ENCODE data around the gene CNN2.

The CNN2 gene

DNA sequence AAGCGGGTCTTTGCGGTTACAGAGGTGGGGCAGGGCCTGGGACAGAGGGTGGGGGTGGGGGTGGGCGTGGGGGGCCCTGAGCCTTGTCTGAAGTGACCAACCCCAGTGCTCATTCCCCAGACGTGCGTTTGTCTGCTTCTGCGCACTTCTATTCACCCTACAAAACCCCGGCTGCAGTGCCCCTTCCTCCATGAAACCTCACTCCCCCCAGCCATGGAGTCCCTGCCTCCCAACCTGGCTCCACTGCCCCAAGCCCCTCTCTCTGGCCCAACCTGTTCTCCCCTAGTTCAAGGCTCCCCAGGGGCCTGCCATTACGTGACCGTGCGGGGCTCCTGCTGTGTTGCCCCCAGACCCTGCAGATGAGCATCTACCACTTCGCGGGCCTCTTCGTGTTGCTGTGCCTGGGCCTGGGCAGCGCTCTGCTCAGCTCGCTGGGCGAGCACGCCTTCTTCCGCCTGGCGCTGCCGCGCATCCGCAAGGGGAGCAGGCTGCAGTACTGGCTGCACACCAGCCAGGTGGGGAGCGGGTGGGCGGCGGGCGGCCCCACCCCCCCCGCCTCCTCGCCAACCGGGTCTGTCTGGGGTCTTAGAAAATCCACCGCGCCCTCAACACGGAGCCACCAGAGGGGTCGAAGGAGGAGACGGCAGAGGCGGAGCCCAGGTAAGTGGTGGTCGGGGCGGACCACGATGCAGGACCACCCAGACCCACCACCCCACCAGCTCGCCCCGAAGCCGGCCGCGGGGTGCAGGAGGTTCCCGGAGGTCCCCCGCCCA, 18.0 kb upstream of the CNN2 start:
- no peaks in the 10 kb centered on the region for H4K20me1 ChIP-seq (ENCODE audit: insufficient read depth)
- no peaks in the 10 kb centered on the region for H3K4me1 ChIP-seq (ENCODE audit: low read depth, poor library complexity, severe bottlenecking)
- no peak overlapping the region for H3K27ac ChIP-seq
- H3K27me3 ChIP-seq (ENCODE audit: insufficient read depth, low read depth) = no peaks in the 10 kb centered on the region
- no peaks in the 10 kb centered on the region for H3K79me2 ChIP-seq (ENCODE audit: insufficient read depth, low read depth)
- TF ChIP-seq, protein P1, sequence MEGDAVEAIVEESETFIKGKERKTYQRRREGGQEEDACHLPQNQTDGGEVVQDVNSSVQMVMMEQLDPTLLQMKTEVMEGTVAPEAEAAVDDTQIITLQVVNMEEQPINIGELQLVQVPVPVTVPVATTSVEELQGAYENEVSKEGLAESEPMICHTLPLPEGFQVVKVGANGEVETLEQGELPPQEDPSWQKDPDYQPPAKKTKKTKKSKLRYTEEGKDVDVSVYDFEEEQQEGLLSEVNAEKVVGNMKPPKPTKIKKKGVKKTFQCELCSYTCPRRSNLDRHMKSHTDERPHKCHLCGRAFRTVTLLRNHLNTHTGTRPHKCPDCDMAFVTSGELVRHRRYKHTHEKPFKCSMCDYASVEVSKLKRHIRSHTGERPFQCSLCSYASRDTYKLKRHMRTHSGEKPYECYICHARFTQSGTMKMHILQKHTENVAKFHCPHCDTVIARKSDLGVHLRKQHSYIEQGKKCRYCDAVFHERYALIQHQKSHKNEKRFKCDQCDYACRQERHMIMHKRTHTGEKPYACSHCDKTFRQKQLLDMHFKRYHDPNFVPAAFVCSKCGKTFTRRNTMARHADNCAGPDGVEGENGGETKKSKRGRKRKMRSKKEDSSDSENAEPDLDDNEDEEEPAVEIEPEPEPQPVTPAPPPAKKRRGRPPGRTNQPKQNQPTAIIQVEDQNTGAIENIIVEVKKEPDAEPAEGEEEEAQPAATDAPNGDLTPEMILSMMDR (conservative IDR thresholded peaks at IDR 0.05; ENCODE audit: low read depth, low read length) = no peak
- no peak overlapping the region for H3K4me2 ChIP-seq
- no peak overlapping the region for H3K4me3 ChIP-seq (IDR thresholded peaks at IDR 0.05; ENCODE audit: insufficient read depth, low read depth, low read length)
- H3K9ac ChIP-seq = no peak overlapping the region
- no peak overlapping the region for H2AFZ ChIP-seq (ENCODE audit: low read depth)
- H3K36me3 ChIP-seq (ENCODE audit: insufficient read depth) = no peaks in the 10 kb centered on the region

DNA sequence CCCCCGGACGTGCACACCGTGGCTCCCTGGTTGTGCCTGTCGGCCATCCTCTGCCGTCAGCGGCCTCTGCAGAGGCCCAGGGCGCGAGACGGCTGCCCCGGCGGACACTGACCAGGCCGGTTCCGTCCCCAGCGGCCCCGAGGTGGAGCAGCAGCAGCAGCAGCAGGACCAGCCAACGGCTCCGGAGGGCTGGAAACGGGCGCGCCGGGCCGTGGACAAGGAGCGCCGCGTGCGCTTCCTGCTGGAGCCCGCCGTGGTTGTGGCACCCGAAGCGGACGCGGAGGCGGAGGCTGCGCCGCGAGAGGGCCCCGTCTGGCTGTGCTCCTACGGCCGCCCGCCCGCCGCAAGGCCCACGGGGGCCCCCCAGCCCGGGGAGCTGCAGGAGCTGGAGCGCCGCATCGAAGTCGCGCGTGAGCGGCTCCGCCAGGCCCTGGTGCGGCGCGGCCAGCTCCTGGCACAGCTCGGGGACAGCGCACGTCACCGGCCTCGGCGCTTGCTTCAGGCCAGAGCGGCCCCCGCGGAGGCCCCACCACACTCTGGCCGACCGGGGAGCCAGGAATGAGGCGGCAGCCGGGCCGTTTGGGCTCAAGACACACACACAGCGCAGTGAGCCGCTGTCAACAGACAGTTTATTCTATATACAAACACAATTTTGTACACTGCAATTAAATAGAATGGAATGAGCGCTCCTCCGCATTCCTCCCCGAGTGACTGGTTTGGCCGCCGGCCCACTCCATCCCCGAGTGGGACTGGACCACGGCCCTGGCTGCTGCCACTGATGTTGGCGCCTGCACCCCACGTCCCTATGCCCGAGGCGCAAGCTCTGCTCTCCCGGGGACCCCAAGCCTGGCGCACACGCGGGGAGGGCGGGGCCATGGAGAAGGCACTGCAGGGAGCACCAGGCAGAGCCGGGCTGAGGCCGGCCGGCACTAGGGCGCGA, 17.1 kb upstream of the CNN2 start:
- Histone ChIP-seq H3K27ac (no peak overlapping the region), H3K79me2 (ENCODE audit: insufficient read depth, low read depth) (no peaks in the 10 kb centered on the region), H3K4me1 (ENCODE audit: low read depth, poor library complexity, severe bottlenecking) (no peaks in the 10 kb centered on the region), H3K9ac (no peak overlapping the region), H3K4me3 (IDR thresholded peaks at IDR 0.05; ENCODE audit: insufficient read depth, low read depth, low read length) (no peak overlapping the region), H3K27me3 (ENCODE audit: insufficient read depth, low read depth) (no peaks in the 10 kb centered on the region), H3K36me3 (ENCODE audit: insufficient read depth) (no peaks in the 10 kb centered on the region), H2AFZ (ENCODE audit: low read depth) (no peak overlapping the region), H4K20me1 (ENCODE audit: insufficient read depth) (no peaks in the 10 kb centered on the region), H3K4me2 (no peak overlapping the region)
- TF ChIP-seq, protein P1 (conservative IDR thresholded peaks at IDR 0.05; ENCODE audit: low read depth, low read length) = no peak

DNA sequence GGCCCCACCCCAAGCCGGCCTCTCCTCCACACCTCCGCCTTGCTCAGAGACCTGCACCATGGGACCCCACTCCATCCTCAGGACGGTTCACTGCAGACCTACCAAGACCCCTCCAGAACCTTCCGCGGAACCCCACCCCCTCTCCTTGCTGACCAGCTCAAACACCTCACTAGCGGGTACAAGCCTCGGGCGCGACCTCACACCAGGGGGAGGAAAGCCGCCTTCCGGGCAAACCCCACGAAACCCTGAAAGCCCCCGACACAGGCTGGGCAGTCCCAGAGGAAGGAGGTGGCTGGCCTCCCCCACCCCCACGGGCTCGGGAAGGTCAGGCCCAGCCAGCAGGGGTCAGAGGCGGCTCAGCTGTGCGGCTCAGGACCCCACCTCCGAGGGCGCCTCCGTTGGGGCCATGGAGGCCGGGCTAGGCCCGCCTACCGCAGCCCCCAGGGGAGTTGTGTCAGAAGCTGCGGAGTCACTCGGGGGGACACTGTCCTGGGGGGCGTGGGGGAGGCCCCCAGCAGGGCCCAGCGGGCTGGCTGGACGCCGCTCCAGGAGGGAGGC, 16.3 kb upstream of the CNN2 start:
- Histone ChIP-seq H3K4me3 (IDR thresholded peaks at IDR 0.05; ENCODE audit: insufficient read depth, low read depth, low read length) (no peak overlapping the region), H4K20me1 (ENCODE audit: insufficient read depth) (no peaks in the 10 kb centered on the region), H3K27ac (no peak overlapping the region), H3K4me1 (ENCODE audit: low read depth, poor library complexity, severe bottlenecking) (no peaks in the 10 kb centered on the region), H3K27me3 (ENCODE audit: insufficient read depth, low read depth) (no peaks in the 10 kb centered on the region), H3K79me2 (ENCODE audit: insufficient read depth, low read depth) (peaks cover 3% of the 10 kb centered on the region; the same call in 1 of the 2 replicates), H3K36me3 (ENCODE audit: insufficient read depth) (no peaks in the 10 kb centered on the region), H3K4me2 (no peak overlapping the region), H2AFZ (ENCODE audit: low read depth) (no peak overlapping the region), H3K9ac (no peak overlapping the region)
- TF ChIP-seq, protein P1 (conservative IDR thresholded peaks at IDR 0.05; ENCODE audit: low read depth, low read length) = no peak

DNA sequence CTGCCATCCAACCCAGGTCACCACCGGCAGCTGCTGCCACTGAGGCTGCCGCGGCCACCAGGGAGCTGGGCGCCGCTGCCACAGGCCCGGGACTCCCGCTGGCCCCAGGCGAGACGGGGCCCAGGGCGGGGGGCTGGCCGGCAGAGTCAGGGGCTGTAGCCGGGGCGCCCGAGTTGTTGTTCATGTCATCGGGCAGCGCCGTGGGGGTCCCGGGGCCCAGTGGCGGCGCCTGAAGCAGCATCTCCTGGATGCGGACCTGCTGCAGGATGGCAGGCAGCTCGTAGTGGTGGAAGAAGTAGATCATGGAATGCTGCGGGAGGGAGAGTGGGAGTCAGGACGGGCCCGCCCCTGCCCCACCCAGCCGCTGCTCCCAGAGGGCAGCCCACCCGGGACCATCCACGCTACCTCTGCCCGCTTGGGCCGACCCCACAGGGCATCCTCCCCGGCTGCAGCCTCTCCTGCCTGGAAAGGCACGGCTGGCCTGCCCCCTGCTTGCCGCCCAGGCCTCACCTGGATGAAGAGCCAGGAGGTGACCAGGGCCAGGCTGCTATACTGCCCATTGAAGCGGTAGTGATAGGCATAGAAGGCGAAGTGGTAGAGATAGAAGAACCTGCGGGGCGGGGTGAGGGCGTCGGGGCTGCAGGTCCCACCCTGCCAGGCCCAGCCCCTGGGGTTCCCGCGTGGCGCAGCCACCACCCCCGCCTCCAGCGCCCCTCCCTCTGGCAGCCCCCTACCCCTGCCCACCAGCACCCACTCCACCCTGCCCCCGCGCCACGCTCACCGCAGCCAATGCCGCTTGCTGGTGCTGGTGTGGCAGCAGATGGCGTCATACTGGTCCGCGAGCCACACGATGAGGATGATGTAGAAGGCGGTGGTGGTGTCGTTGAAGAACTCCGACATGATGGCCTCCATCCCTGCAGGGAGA, 15.6 kb upstream of the CNN2 start:
- H3K4me2 ChIP-seq = no peak overlapping the region
- TF ChIP-seq, protein P1 (conservative IDR thresholded peaks at IDR 0.05; ENCODE audit: low read depth, low read length) = no peak
- H3K4me1 ChIP-seq (ENCODE audit: low read depth, poor library complexity, severe bottlenecking) = no peaks in the 10 kb centered on the region
- peaks cover 11% of the 10 kb centered on the region; the same call in 1 of the 2 replicates for H3K79me2 ChIP-seq (ENCODE audit: insufficient read depth, low read depth)
- no peak overlapping the region for H2AFZ ChIP-seq (ENCODE audit: low read depth)
- H3K27ac ChIP-seq = no peak overlapping the region
- H4K20me1 ChIP-seq (ENCODE audit: insufficient read depth) = peaks cover 7% of the 10 kb centered on the region; the same call in 1 of the 2 replicates
- no peaks in the 10 kb centered on the region for H3K27me3 ChIP-seq (ENCODE audit: insufficient read depth, low read depth)
- H3K4me3 ChIP-seq (IDR thresholded peaks at IDR 0.05; ENCODE audit: insufficient read depth, low read depth, low read length) = no peak overlapping the region
- H3K9ac ChIP-seq = no peak overlapping the region
- H3K36me3 ChIP-seq (ENCODE audit: insufficient read depth) = no peaks in the 10 kb centered on the region
